Posterior vena cava (tissue), 2 donors: ENCODE data around the gene AGTR1. TPM values are rescaled to one million over a fixed set of nuclear protein-coding genes. Genes with fewer than 3 reads are reported as not detected.

Experiments
- DNase-seq: peaks from one replicate; pipeline ENCODE4 v3.0.0-alpha.2; 2020; ENCODE audit warnings: low spot score
- intact Hi-C, 2 donors: fragments of 100-400 bp; cut with DNase I; formaldehyde crosslinking; loops; one replicate each; pipeline versions ENCODE4 v1.14.1 to v1.14.2; 2022 to 2023
- long read RNA-seq, 2 donors: library from polyadenylated mRNA; unstranded; transcript quantifications; one replicate each; pipeline ENCODE4 v2.0.0, GENCODE V29; 2020 to 2021
- total RNA-seq, 2 donors: library from RNA; stranded (reverse); fragmentation: NEBNext Ultra II Directional; extraction: Animal tissue kit (Norgen Biotek cat#: 25700); gene quantifications; one replicate each; pipeline ENCODE4 v1.2.1, GENCODE V29; 2021
- donor health status: DM: yes; HTN: yes; CAD: no.
- donor health status: DM: yes; HTN: yes; CAD: no.

Gene AGTR1
- 1 to 10 TPM; 6.9 to 8.9 TPM for total RNA-seq
- long read RNA-seq, donor 1, partial matches to known transcripts, result 0 of 7 reads
- long read RNA-seq, donor 1, other reads (novel, unspliced or antisense), result 3 of 7 reads
- long read RNA-seq, donor 2, partial matches to known transcripts, result 0 of 1 reads
- long read RNA-seq, donor 2, other reads (novel, unspliced or antisense), result 0 of 1 reads

DNA sequence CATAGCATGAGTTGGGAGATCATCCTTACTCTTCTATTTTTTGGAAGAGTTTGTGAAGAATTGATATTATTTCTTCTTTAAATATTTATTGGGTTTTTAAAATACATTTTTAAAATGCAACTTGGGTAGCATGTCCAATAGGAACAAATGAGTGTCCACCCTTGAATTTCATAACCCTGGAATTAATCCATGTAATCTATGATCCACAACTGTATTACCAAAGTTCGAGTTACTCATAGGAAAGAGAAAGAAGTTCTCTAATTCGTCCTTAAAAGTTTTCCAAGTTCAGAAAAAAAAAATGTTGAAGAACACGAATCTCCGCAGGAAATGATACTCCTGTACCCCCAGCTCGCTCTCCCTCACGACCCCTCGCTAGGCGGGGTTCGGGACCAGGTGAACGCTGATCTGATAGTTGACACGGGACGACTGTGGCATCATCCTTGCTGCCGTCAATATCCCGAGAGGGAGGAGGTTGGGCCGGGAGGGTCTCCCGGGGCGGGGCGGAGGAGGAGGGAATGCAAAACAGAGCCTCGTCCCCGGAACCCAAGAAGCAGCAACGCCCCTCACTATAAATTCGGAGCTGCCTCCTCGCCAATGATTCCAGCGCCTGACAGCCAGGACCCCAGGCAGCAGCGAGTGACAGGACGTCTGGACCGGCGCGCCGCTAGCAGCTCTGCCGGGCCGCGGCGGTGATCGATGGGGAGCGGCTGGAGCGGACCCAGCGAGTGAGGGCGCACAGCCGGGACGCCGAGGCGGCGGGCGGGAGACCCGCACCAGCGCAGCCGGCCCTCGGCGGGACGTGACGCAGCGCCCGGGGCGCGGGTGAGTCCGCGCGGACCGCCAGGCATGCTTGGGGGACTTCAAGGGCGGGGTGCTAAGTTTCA is at the start of gene AGTR1:
AGTR1 (plus strand) TSS at position 598 of the 884 bp plus-strand sequence. CDS start 43,133 bp downstream, outside the sequence.
- peak; percentile 89 for DNase-seq
- intact Hi-C loops, result no loop called here

DNA sequence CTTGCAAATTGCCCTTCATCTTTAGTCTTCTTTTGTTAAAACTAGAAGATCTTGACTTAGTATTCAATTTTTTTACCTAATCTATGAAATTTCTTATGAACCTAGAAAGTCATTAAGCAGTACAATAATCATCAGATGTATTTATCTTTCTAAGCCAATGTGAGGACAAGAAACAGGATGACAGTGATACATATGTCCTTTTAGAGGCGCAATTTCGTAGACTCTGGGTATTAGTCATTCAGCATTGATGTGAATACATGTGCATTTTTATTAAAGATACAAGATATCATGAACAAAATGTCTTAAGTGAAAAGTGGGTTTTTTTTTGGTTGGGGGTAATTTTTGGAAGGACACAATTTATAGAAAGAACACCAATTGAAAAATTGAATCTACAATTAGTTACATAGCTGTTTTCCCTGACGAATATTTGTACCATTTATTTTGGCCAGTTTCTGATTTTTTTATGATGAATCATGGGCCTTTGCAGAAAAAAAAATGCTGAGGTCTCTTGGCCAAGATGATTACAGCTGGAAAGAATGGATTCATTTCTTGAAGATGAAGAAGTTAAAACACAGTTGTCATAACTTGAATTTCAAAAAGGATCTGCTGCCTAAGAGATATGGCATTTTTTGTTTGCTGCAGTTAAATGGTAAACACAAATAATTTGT is 48.9 kb upstream of the AGTR1 start:
- intact Hi-C loops, result no loop called here

DNA sequence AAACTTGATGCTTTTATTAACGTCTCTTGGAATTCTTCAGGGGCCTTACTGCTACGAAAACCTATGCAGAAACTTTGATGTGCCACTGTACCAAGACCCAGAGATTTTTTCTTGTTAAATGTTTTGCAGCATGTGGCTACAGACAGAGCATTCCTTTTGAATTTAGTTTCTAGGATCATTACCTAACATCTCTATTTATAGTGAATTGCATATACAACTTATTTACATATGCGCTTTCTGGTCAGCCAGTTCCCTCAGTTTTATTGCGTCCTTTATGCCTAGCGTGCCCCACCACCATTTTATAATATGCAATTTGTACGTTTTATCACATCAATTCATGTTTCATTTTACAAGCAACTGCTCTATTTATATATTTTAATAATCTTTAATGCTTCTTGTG is 46.2 kb upstream of the AGTR1 start:
- intact Hi-C loops, result no loop called here
- DNase-seq, result no peak

More for the DNA sequence above, 48.9 kb upstream of the AGTR1 start:
- no peak for DNase-seq

DNA sequence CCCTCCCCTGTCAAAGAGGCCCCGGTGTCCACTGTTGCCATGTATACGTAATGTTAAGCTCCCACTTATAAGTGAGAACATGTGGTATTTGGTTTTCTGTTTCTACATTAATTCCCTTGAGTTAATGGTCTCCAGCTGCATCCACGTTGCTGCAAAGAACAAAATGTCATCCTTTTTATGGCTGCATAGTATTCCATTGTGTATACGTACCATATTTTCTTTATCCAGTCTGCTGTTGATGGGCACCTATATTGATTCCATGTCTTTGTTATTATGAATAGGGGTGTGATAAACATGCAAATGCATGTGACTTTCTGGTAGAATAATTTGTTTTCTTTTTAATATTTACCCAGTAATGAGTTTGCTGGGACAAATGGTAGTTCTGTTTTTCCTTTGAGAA is 43.3 kb upstream of the AGTR1 start:
- intact Hi-C loops, result no loop called here
- DNase-seq, result no peak

DNA sequence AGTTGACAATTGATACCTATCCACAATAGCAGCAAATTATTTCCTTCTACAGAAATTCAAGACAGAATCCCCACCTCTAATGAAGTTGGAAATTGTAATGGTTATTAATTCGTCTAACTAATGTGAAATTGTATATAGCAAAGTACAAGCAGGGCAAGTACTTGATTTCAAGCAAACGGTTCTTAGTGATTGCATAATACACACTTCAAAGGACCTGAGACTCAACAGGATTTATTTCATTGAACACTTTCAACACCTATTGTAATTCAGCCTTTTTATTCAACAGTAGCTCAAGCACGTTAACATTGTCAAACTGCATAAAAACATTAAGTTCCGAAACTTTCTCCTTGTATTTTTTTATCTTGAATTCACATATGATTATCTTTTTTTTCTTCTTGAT is 40.2 kb upstream of the AGTR1 start:
- intact Hi-C loops, result no loop called here

DNA sequence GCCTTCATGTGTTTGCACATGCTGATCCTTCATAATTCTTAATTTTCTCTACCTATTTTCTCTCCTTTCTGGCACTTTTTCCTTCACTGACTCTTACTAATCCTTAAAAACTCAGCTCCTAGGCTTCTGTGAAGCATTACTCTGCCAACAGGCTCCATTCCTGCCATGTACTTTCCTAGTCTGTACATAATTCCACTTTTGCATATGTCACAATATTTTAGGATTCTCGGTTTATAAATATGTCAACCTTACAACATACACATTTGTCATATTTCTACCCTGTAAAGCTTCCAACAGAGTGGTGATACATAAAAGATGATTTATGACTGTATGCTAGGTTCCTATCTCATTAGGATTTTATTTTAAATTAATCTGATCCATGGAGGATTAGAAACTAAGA is 38.2 kb upstream of the AGTR1 start:
- DNase-seq, result no peak
- intact Hi-C loops, result no loop called here

More for the DNA sequence above, 40.2 kb upstream of the AGTR1 start:
- DNase-seq, result no peak

DNA sequence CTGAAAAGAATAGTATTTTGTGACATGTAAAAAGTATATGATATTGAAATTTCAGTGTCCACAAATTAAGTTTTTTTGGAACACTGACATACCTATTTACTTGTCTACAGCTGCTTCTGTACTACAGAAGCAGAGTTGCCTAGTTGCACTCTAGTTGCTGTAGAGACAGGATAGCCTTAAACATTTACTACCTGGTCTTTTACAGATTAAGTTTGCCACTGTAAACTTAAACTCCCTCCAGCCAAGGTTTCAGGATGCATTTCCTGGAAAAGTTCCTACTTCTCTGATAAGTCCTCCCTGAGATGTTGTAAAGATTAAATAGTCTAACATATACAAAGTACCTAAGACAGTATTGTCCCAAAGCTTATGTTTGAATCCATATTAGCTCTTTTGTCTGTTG is 17.4 kb upstream of the AGTR1 start:
- DNase-seq, result no peak
- intact Hi-C loops, result no loop called here

DNA sequence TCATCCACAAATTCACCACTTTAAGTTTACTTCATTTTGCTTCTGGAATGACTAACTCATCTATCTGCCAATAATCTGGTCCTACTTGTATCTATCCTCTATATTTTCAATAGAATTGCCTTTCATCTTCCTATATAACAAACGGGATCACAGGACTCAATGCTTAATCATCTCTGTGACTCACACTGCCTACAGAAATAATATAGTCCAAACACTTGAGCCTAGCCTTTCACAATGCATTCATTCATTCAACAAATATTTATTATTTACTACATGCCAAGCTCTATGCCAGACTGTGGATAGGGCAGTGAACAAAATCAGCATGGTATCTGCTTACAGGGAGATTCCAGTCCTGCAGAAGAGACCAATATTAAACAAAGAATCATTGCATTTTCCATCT is 16.6 kb upstream of the AGTR1 start:
- intact Hi-C loops, result no loop called here
- DNase-seq, result no peak

DNA sequence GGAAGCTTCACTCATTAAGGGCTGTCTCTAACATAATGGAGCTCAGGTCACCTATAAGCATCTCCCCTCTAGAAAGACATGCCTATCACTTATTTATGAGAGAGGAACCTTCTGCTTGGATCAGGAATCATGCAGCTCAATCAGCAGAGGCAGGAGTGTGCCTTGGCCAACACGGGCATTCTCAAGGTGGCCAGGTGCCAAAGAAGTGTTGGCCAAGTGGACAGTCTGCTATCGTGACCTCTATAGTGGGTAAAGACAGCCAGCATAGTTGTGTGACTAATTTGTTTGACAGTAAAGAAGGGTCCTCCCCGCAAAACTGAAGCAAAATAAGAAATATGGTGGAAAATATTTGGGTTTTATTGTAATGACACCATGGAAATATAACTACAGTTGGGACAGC is 14.7 kb upstream of the AGTR1 start:
- intact Hi-C loops, result no loop called here

DNA sequence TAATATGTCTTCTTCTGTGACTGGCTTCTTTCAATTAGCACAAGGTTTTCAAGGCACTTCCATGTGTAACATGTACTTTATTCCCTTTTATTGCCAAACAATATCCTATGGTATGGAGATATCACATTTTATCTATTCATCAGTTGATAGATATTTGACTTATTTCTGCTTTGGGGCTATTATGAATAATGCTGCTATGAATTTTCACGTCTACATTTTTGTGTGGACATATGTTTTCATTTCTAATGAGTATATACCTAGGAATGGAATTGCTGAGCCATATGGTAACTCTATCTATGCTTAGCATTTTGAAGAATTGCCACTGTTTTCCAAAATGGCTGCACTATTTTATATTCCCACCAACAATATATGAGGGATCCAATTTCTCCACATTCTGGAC is 3.6 kb upstream of the AGTR1 start:
- no peak for DNase-seq
- intact Hi-C loops, result no loop called here

More for the DNA sequence above, 14.7 kb upstream of the AGTR1 start:
- no peak for DNase-seq

DNA sequence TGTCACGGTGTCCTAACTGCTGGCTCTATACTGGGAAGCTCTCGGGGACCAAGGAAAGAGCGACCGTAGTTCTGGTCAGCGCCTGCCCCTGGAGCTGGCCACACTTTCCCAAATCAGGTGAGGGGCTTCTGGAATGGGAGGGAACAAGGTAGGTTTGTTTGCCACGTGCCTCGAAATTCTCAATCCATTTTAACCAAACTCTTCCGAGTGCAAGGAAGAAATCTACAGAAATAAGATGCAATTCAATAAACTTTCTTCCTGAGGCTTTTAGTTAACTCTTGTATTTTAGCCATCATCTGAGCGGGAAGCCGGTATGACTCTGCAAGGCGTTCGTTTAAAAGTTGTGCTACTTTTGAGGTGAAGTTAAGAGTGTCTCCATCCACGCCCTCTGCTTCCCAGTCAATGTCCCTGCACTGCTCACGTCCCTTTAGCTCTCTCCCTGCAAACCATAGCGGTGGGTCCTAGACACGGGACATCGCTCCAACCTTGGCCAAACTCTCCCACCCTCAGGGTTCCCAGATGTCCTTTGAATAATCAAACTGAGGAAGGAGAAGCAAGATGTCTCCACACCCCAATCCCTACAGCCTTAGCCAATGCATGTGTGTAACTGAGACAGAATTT is 597 bp downstream of the AGTR1 start:
- DNase-seq, result no peak
- intact Hi-C loops, result no loop called here

DNA sequence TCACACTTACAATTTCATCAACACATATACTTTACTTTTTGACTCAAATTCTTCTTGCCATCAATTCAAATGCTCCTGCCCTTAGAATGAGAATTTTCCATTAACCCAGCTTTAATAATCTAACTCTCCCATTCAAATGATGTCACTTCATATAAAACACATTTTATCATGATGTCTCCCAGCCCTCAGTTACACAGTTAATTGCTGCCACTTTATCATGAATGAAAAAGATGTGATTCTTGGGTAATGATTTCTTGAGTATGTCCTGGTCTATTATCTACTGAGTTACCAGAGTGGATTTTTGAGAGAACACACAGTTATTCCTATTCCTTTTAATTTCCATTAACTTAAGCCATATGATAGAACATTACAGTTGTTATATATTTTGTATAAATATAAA is 7.6 kb downstream of the AGTR1 start:
- intact Hi-C loops, result no loop called here
- DNase-seq, result no peak

DNA sequence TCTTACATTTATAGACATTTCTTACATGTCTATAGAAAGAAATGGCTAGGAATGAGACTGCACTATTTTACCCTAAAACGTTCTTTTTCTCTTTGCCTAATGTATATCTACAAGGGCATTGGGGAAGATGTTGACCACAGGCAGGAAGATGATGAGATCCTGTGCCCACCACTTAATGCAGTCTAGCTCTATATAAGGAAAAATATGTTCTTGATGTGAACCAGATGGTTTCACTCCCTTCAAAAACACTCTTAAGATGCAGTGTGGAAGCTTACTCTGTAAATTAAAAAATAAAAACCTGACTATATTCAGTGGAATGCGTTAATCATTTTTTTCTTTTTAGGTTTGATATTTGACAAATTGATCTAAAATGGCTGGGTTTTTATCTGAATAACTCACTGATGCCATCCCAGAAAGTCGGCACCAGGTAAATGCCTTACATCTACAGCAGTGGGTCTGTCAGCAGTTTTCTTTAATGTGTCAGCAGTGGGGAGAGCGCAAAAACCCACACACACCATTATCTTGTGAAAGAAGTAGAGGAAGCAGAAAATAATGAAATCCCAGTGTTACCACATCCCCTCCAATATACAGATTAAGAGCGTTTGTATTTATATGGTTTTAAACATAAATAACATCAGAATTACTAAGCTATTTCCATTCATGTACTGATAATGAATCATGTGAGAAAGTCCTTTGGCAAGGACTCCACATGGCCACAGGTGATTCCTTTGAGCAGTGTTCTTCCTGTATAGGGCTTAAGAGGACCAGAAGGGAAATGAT is 10.1 kb downstream of the AGTR1 start:
- no peak for DNase-seq
- intact Hi-C loops, result no loop called here

DNA sequence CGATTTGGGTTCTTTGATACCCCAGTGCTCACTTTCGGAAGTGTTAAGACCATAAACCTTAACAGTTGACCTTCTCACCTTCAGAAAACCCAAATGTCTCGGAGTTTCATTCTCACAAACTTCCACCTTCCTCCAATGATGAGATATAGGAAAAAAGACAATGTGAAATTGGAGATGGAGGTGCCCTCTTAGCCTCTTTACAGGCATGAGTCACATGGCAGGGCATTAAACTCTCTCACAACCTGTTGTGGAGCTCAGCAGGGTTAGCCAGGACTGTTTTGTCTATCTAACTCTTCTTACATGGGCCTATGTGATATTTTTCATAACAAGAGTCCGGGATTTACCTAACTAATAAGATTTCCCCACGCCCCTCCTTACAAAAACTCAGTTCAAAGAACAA is 10.7 kb downstream of the AGTR1 start:
- no peak for DNase-seq
- intact Hi-C loops, result no loop called here

DNA sequence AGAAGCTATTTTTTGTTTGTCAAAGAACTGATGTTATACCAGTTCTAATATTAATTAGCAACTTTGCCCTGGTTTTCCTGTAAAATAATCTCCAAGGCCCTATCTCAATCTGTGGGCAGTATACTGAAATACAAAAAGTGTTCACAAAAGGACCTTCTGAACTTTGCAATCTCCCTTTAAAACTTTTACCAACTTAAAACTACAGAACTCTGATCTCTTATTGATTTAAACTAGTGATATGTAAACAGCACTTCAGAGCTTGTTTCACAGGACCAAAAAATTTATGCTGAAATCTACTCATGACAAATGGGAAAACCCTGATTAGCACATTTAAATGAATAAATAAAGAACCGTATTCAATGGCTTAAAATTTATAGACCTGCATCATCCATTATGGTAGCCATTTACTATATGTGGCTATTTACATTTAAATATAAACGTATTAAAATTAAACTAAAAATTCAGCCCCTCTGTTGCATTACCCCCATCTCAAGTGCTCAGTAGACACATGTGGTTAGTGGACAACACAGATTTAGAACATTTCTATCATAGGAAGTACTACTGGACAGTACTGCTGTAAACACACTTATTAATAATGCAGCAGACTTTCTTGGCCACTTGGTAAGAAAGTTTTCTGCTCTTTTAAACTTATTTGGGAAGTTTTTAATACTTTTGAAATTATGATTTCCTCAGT is 12.0 kb downstream of the AGTR1 start:
- intact Hi-C loops, result loop anchor here in 1 of 2 donors (10.0 kb wide), 1 partner anchor 325 kb away; no protein-coding TSS in a partner anchor
- DNase-seq, result no peak

DNA sequence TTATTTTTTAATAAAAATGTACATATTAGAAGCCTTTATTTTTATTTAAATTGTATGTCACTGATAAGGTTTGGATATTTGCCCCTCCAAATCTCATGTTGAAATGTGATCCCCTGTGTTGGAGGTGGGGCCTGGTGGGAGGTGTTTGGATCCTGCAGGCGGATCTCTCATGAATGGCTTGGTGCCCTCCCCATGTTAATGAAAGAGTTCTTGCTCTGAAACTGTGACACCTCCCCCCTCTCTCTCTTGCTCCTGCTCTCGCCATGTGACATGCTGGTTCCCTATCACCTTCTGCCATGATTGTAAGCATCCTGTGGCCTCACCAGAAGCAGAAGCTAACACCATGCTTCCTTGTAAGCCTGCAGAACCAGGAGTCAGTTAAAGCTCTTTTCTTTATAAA is 13.0 kb downstream of the AGTR1 start:
- intact Hi-C loops, result loop anchor here in 1 of 2 donors (10.0 kb wide), 1 partner anchor 326 kb away; no protein-coding TSS in a partner anchor

DNA sequence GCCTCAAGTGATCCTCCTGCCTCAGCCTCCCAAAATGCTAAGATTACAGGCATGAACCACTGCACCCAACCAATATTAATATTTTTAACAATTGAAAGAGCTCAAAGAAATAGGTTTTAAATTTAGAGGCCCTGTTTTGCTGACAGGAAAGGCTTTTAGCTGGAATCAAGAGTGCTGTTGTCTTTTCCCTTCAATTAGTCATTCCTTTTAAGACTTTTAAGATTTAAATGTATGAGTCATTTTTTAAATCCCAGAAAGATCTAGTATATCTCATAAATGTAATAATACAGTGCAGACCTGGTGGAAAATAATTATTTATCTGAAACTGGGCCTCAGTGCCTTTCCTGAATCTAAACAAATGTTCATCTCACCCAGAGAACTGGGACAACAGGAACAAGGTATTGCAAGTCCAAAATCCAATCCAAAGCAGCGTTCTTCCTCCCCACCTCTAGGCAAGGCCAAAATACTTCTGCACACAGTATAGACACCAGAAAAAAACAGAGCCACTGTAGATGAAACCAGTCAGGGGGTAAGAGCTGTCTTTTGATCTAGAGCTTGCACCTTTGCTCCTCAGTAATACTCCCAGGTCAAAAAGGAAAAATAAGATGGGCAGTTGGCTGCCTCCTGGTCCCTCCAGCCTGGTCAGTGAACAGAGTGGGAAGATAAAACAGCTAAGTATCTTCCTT is 14.4 kb downstream of the AGTR1 start:
- intact Hi-C loops, result loop anchor here in 1 of 2 donors (10.0 kb wide), 1 partner anchor 327 kb away; no protein-coding TSS in a partner anchor
- no peak for DNase-seq

More for the DNA sequence above, 13.0 kb downstream of the AGTR1 start:
- DNase-seq, result no peak

DNA sequence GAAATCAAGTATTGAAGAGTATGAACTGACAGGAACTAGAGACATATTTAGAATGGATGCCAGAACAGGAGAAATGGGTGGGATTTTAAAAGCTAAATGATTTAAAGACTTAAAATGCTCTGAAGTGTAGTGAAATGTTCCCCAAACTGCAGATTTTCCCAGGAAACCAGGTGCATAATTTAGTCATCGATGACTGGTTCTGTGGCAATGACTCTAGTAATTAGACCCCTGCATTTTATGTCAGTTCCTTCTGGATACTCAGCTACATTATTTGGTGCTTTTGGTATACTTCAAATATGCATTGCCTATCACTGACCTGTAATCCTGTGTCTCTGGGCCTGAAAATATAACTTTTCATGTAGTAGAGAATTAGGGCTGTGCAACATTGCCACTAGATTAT is 16.8 kb downstream of the AGTR1 start:
- intact Hi-C loops, result loop anchor here in 1 of 2 donors (10.0 kb wide), 1 partner anchor 330 kb away; no protein-coding TSS in a partner anchor

More for the DNA sequence above, 16.8 kb downstream of the AGTR1 start:
- DNase-seq, result no peak
